ENCODE measurements around the gene TNIP1. TPM values are rescaled to one million over a fixed set of nuclear protein-coding genes. Genes with fewer than 3 reads are reported as not detected.
A peak's percentile ranks its signal among the peaks of the same experiment; 100 is the strongest.

TNIP1 gene
- total RNA-seq, 2 experiments from 2014 or later, result 51.4 to 77.5 TPM

DNA sequence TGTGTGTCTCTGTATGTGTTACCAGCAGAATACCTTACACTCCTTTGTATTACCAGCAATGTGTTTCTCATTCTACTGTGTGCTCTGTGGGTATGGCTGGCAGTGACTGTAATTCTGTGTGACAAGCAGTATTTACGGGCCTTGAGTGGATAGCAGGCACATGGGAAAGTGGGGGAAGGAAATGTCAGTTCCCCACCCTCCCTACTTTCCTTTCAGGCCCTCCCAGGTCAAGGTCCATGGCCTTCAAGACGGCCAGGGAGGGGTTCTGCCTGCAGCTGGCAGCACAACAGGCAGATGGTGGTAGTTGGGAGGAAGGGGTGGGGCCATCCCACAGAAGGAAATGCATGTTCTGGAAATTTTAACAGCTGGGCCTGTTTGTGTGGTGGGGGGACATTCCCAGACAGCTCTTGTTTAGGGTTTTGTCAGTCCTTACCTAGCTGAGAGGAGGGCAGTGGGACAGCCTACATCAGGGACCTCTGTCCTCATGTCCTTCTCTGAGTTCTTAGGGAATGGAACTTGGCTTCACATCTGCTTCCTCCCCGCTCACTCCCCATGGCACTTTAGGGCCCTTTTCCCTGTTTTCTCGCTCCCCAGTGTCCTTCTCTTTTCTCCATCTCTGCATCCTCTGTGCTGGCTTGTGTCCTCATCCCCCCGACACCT is 14.6 kb upstream of the TNIP1 start:
- Histone ChIP-seq H3K9me3 (ENCODE audit: low read length) (no peaks in the 10 kb centered on the region), H3K4me1 (ENCODE audit: insufficient read depth, low read length, poor library complexity, severe bottlenecking) (peaks cover 30% of the 10 kb centered on the region), H3K27ac (ENCODE audit: low read depth, low read length, poor library complexity, severe bottlenecking) (no peak overlapping the region), H4K20me1 (ENCODE audit: insufficient read depth, low read length) (no peaks in the 10 kb centered on the region), H3K79me2 (ENCODE audit: insufficient read depth, low read depth, low read length) (no peaks in the 10 kb centered on the region), H3K4me3 (ENCODE audit: low read depth, low read length, poor library complexity, severe bottlenecking) (no peak overlapping the region), H3K9me2 (ENCODE audit: insufficient read depth, low read length) (no peaks in the 10 kb centered on the region), H3K4me2 (ENCODE audit: low read length) (no peak overlapping the region), H3K36me3 (ENCODE audit: insufficient read depth, low read length) (no peaks in the 10 kb centered on the region), H2AFZ (ENCODE audit: low read length) (no peak overlapping the region)
- DNase-seq (ENCODE audit: low spot score), result no peak
- POLR2A ChIA-PET, result interaction anchor here (0.9 kb wide), 1 partner anchor 14 kb away, joined by 3 read pairs; no protein-coding TSS in a partner anchor
- TF ChIP-seq EZH2phosphoT487 (IDR thresholded peaks at IDR 0.05; ENCODE audit: borderline replicate concordance, low read depth, low read length), result no peak
- CTCF ChIA-PET (ENCODE audit: unreplicated experiment), result interaction anchor here (0.6 kb wide), 1 partner anchor 47 kb away, joined by 3 read pairs; no protein-coding TSS in a partner anchor
- BruUV-seq (replicated peaks), result no TSS peak
- intact Hi-C loops (cut with micrococcal nuclease; ENCODE audit: unreplicated experiment), result no loop called here

DNA sequence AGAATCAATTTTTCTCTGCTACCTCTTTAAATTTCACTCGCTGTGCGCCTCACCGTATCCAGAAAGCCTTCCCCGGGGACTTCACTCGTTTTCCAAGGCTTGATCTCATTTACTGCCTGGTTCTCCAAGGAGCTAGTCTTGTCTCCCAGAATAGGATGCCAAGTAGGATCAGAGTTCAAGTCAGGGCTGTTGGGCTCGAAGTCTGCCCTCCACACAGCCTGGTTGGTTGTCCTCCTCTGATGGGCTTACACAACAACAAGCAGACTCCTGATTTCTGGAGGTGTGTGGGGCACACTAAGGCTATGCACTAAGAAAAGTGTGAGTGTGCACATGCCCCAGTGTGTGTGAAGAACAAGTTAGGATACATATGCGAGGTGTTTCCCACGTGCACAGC is 14.0 kb upstream of the TNIP1 start:
- Histone ChIP-seq H3K4me1 (ENCODE audit: insufficient read depth, low read length, poor library complexity, severe bottlenecking) (peaks cover 30% of the 10 kb centered on the region), H3K4me3 (ENCODE audit: low read depth, low read length, poor library complexity, severe bottlenecking) (no peak overlapping the region), H3K36me3 (ENCODE audit: insufficient read depth, low read length) (no peaks in the 10 kb centered on the region), H3K9me2 (ENCODE audit: insufficient read depth, low read length) (no peaks in the 10 kb centered on the region), H3K4me2 (ENCODE audit: low read length) (0 out of 2 replicates have a peak overlapping the region, but pooled peaks have one; percentile 33), H4K20me1 (ENCODE audit: insufficient read depth, low read length) (no peaks in the 10 kb centered on the region), H3K9me3 (ENCODE audit: low read length) (no peaks in the 10 kb centered on the region), H2AFZ (ENCODE audit: low read length) (no peak overlapping the region), H3K27ac (ENCODE audit: low read depth, low read length, poor library complexity, severe bottlenecking) (no peak overlapping the region), H3K79me2 (ENCODE audit: insufficient read depth, low read depth, low read length) (no peaks in the 10 kb centered on the region)
- TF ChIP-seq, protein P1, sequence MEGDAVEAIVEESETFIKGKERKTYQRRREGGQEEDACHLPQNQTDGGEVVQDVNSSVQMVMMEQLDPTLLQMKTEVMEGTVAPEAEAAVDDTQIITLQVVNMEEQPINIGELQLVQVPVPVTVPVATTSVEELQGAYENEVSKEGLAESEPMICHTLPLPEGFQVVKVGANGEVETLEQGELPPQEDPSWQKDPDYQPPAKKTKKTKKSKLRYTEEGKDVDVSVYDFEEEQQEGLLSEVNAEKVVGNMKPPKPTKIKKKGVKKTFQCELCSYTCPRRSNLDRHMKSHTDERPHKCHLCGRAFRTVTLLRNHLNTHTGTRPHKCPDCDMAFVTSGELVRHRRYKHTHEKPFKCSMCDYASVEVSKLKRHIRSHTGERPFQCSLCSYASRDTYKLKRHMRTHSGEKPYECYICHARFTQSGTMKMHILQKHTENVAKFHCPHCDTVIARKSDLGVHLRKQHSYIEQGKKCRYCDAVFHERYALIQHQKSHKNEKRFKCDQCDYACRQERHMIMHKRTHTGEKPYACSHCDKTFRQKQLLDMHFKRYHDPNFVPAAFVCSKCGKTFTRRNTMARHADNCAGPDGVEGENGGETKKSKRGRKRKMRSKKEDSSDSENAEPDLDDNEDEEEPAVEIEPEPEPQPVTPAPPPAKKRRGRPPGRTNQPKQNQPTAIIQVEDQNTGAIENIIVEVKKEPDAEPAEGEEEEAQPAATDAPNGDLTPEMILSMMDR (conservative IDR thresholded peaks at IDR 0.05; ENCODE audit: low read length), result no peak
- TF ChIP-seq EZH2phosphoT487 (IDR thresholded peaks at IDR 0.05; ENCODE audit: borderline replicate concordance, low read depth, low read length), result no peak
- BruUV-seq (replicated peaks), result no TSS peak
- intact Hi-C loops (cut with micrococcal nuclease; ENCODE audit: unreplicated experiment), result no loop called here
- POLR2A ChIA-PET, result no interaction called here
- no peak for DNase-seq (ENCODE audit: low spot score)
- CTCF ChIA-PET (ENCODE audit: unreplicated experiment), result no interaction called here

DNA sequence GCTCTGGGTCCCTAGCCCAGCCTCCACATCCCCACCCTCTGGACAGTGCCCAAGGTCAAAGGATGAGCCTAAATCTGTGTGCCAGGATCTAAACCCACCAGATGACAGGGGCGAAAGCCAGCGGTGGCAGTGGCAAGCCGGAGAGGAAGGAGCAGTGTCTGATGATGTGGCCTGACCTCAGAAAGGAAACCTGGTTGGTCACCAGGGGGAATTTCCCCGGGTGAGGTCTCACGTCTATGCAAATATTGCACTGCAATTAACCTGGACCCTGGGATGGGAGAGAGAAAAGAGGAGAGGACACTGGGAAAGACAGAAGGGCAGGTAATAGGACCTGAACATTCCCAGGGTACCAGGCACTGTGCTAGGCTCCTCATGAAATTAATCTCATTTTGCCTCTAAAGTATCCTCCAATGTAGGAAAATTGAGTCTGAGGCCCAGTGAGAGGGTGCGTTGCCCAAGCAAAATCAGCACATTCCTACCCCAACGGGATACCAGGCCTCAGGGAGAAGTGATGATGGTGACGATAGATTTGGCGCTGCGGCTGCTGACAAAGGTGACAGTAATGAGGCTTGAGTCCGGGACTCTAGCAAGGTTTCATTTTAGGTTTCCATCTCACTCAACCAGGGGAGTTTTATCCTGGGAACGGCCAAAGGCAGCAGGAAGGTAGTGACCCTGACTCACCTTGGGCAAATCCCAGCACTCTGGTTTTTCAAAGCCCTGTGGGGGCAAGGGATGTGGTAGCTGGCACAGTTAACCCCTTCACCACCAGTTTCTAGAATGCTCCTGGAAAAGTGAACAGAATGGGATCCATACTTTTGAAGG is 13.4 kb upstream of the TNIP1 start:
- Histone ChIP-seq H3K79me2 (ENCODE audit: insufficient read depth, low read depth, low read length) (no peaks in the 10 kb centered on the region), H3K4me3 (ENCODE audit: low read depth, low read length, poor library complexity, severe bottlenecking) (no peak overlapping the region), H3K36me3 (ENCODE audit: insufficient read depth, low read length) (no peaks in the 10 kb centered on the region), H3K9me2 (ENCODE audit: insufficient read depth, low read length) (no peaks in the 10 kb centered on the region), H3K27ac (ENCODE audit: low read depth, low read length, poor library complexity, severe bottlenecking) (no peak overlapping the region), H3K4me1 (ENCODE audit: insufficient read depth, low read length, poor library complexity, severe bottlenecking) (peaks cover 30% of the 10 kb centered on the region), H3K9me3 (ENCODE audit: low read length) (no peaks in the 10 kb centered on the region), H2AFZ (ENCODE audit: low read length) (no peak overlapping the region; the same call in 1 of the 2 replicates), H3K4me2 (ENCODE audit: low read length) (peak overlapping the region; percentile 33), H4K20me1 (ENCODE audit: insufficient read depth, low read length) (no peaks in the 10 kb centered on the region)
- ChIA-PET POLR2A (interaction anchor here (0.8 to 1.2 kb wide), 4 partner anchors 8 to 14 kb away, joined by 3 read pairs; no protein-coding TSS in a partner anchor), CTCF (ENCODE audit: unreplicated experiment) (no interaction called here)
- no TSS peak for BruUV-seq (replicated peaks)
- intact Hi-C loops (cut with micrococcal nuclease; ENCODE audit: unreplicated experiment), result no loop called here
- DNase-seq (ENCODE audit: low spot score), result no peak
- TF ChIP-seq EZH2phosphoT487 (IDR thresholded peaks at IDR 0.05; ENCODE audit: borderline replicate concordance, low read depth, low read length), result no peak
- TF ChIP-seq, protein P1 (conservative IDR thresholded peaks at IDR 0.05; ENCODE audit: low read length), result no peak
